B cell (primary cell): ENCODE measurements around the gene PRR35. TPM values are rescaled to one million over a fixed set of nuclear protein-coding genes. Genes with fewer than 3 reads are reported as not detected.

Experiments
- ATAC-seq: fragments of 200-7000 bp; cut with Tn5 transposase; one replicate; pipeline ENCODE4 v1.10.0; 2021; ENCODE audit warnings: low read depth, mild to moderate bottlenecking, moderate number of reproducible peaks, moderate library complexity
- CTCF ChIA-PET: fragments of 350-600 bp; sonication (Branson Sonifier 250); formaldehyde crosslinking; loops from one replicate; lab custom pipeline; 2021; ENCODE audit warnings: antibody characterized with exemption, inconsistent platforms; lab: Charles Lee
- POLR2A ChIA-PET: fragments of 350-600 bp; sonication (Branson Sonifier 250); formaldehyde crosslinking; loops from one replicate; lab custom pipeline; 2021; ENCODE audit warnings: antibody characterized with exemption; lab: Charles Lee
- DNase-seq: peaks from one replicate; pipeline ENCODE4 v3.0.0; 2013
- H2AFZ ChIP-seq: 2 replicates; pipeline ENCODE4 v1.6.1; 2012; ENCODE audit warnings: mild to moderate bottlenecking, low read depth, low read length; ENCODE audit not compliant: insufficient read depth, poor library complexity, severe bottlenecking
- H3K27ac ChIP-seq, 2 donors: 1 replicate in 1 of 2; 2 replicates in 1 of 2; pipeline ENCODE4 v1.5.1; 2012 to 2013; ENCODE audit warnings: low read length in 2 of 2, mild to moderate bottlenecking in 2 of 2, moderate library complexity in 1 of 2
- H3K27me3 ChIP-seq, 4 experiments: fragments of 200-600 bp in 1 of 4; sonication (generic) in 1 of 4; replicated peaks in 1 of 4; 1 replicate in 2 of 4; 2 replicates in 2 of 4; pipeline versions ENCODE4 v1.6.1 to v1.7.0; 2013 to 2016; ENCODE audit warnings: low read length in 3 of 4, mild to moderate bottlenecking in 2 of 4, mixed read lengths in 1 of 4, moderate library complexity in 1 of 4; ENCODE audit not compliant: insufficient read depth in 4 of 4, control insufficient read depth in 3 of 4; ENCODE audit errors: control extremely low read depth in 1 of 4
- H3K36me3 ChIP-seq, 2 experiments: replicated peaks in 1 of 2; 1 replicate in 1 of 2; 2 replicates in 1 of 2; pipeline versions ENCODE4 v1.6.1 to v1.7.1; 2013; ENCODE audit warnings: low read length in 1 of 2; ENCODE audit not compliant: insufficient read depth in 2 of 2, control insufficient read depth in 1 of 2; ENCODE audit errors: control extremely low read depth in 1 of 2, extremely low read depth in 1 of 2
- H3K4me1 ChIP-seq, 2 donors: fragments of 200-600 bp in 1 of 2; sonication (generic) in 1 of 2; 1 replicate in 1 of 2; 2 replicates in 1 of 2; pipeline versions ENCODE4 v1.5.1 to v1.6.1; 2013 to 2017; ENCODE audit warnings: low read length in 2 of 2; ENCODE audit not compliant: control insufficient read depth in 2 of 2, insufficient read depth in 2 of 2
- H3K4me2 ChIP-seq: replicated peaks from 2 replicates; pipeline ENCODE3; 2012; ENCODE audit warnings: mild to moderate bottlenecking, low read depth, low read length; ENCODE audit not compliant: poor library complexity, severe bottlenecking
- H3K4me3 ChIP-seq, 5 experiments: fragments of 200-600 bp in 1 of 5; sonication (generic) in 1 of 5; 1 replicate in 3 of 5; 2 replicates in 2 of 5; pipeline versions ENCODE4 v1.5.1 to v1.7.0; 2011 to 2016; ENCODE audit warnings: low read length in 4 of 5, mild to moderate bottlenecking in 4 of 5, low read depth in 2 of 5, control low read depth in 1 of 5, moderate library complexity in 1 of 5; ENCODE audit not compliant: insufficient read depth in 1 of 5; ENCODE audit errors: control extremely low read depth in 1 of 5, extremely low read depth in 1 of 5
- H3K79me2 ChIP-seq: fragments of 200-600 bp; sonication (generic); one replicate; pipeline ENCODE4 v1.6.0; 2016; ENCODE audit warnings: low read length; ENCODE audit not compliant: control insufficient read depth, insufficient read depth
- H3K9ac ChIP-seq: fragments of 200-600 bp; sonication (generic); 2 replicates; pipeline ENCODE4 v1.6.1; 2017; ENCODE audit warnings: mild to moderate bottlenecking, low read length, moderate library complexity
- H3K9me3 ChIP-seq, 3 donors: one replicate each; pipeline versions ENCODE4 v1.6.1 to v1.7.1; 2013; ENCODE audit warnings: low read length in 2 of 3; ENCODE audit not compliant: control insufficient read depth in 2 of 3, insufficient read depth in 1 of 3; ENCODE audit errors: control extremely low read depth in 1 of 3
- H4K20me1 ChIP-seq: 2 replicates; pipeline ENCODE4 v1.6.0; 2012; ENCODE audit warnings: mild to moderate bottlenecking, low read length; ENCODE audit not compliant: insufficient read depth, control insufficient read depth, poor library complexity, severe bottlenecking
- H3K27ac Mint-ChIP-seq: one replicate; pipeline ENCODE4 v1.8.0; 2021; ENCODE audit warnings: mixed read lengths
- H3K27me3 Mint-ChIP-seq: one replicate; pipeline ENCODE4 v1.8.0; 2021; ENCODE audit warnings: mixed read lengths
- H3K4me1 Mint-ChIP-seq: one replicate; pipeline ENCODE4 v1.8.0; 2021; ENCODE audit warnings: mixed read lengths
- H3K4me3 Mint-ChIP-seq: one replicate; pipeline ENCODE4 v1.8.0; 2021; ENCODE audit warnings: mixed read lengths
- H3K9me3 Mint-ChIP-seq: one replicate; pipeline ENCODE4 v1.8.0; 2022; ENCODE audit warnings: mixed read lengths; ENCODE audit not compliant: insufficient read depth
- EZH2 ChIP-seq: IDR thresholded peaks from 2 replicates; pipeline ENCODE4 v1.6.1; 2012; ENCODE audit warnings: borderline replicate concordance, low read depth, mild to moderate bottlenecking, moderate library complexity, low read length; ENCODE audit not compliant: insufficient read depth, poor library complexity, severe bottlenecking
- WGBS: methylation state at CpG from one replicate; pipeline ENCODE4 v1.1.5; 2013; ENCODE audit warnings: missing lambda C conversion rate; ENCODE audit not compliant: insufficient coverage; 5-methylcytosine and 5-hydroxymethylcytosine counted together
- intact Hi-C: fragments of 100-400 bp; cut with micrococcal nuclease; formaldehyde crosslinking; loops from one replicate; pipeline ENCODE4 v1.10.0; 2022
- polyA plus RNA-seq: library from polyadenylated mRNA; depleted of rRNA; stranded (reverse); fragments of >200 nt; gene quantifications from 2 replicates; pipeline ENCODE4 v1.2.3, GENCODE V29; 2012
- total RNA-seq, 2 donors: library from RNA; stranded (reverse); fragments of 120-200 nt in 1 of 2; gene quantifications; 1 replicate in 1 of 2; 2 replicates in 1 of 2; pipeline versions ENCODE4 v1.2.3 to v1.2.4, GENCODE V29; 2013 to 2022
- TF ChIP-seq, protein P1 (sequence below): fragments of 200-600 bp; IDR thresholded peaks from one replicate; pipeline ENCODE4 v1.8.0; 2022; ENCODE audit warnings: antibody characterized with exemption, mild to moderate bottlenecking

The PRR35 gene
- total and polyA plus RNA-seq, 2 donors (not counting 1 experiment from before 2014, with no cell fraction given): not detected

DNA sequence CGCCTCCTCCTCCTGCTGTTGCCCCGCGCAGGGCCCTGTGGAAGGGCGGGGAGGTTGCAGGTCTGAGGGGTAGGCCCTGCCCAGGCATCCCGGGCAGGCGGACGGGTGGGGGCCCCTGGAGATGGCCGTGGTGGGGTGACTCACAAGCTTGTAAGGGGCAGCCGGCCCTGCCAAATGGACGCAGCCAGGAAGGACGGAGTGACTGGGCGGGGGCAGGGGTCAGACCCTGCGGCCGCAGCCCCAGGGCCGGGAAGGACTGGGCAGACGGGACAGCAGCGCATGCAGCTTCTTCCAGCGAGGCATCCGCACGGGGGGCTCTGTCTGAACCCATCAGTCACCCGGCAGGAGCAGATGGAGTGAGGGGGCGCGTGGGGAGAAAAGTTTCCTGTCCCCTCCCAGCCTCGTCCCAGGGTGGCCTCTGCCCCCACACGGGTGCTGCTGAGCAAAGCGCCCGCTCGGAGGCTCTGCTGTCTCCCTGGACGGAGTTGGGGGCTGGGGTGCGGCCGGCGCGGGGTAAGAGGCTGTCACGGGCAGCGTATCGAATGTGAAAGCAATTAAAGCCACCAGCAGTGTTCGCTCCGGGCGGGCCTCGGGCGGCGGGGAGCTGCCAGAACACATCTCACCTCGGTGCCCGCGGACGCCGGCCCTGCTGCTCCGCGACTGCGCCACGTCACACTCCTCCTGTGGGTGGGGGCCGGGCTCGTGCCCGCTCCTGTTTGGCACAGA is 5.4 kb upstream of the PRR35 start:
- ChIA-PET CTCF (no interaction called here), POLR2A (no interaction called here)
- DNase-seq: no peak
- H3K4me3 ChIP-seq: no peak overlapping the region
- H4K20me1 ChIP-seq: no peaks in the 10 kb centered on the region
- ATAC-seq: no peak
- H3K4me1 ChIP-seq: peaks cover 3 to 6% of the 10 kb centered on the region in 2 donors
- Mint-ChIP-seq H3K27ac (no peak overlapping the region), H3K4me1 (no peaks in the 10 kb centered on the region), H3K27me3 (peaks cover 4% of the 10 kb centered on the region), H3K4me3 (no peak overlapping the region), H3K9me3 (no peaks in the 10 kb centered on the region)
- H3K36me3 ChIP-seq: peaks cover 0 to 5% of the 10 kb centered on the region in 2 experiments
- H3K79me2 ChIP-seq: no peaks in the 10 kb centered on the region
- H3K27ac ChIP-seq: no peak overlapping the region
- TF ChIP-seq EZH2: no peak
- H3K4me2 ChIP-seq: no peak overlapping the region
- WGBS: 92% methylated on average over 54 of the region's 54 CpGs
- H3K9me3 ChIP-seq: peaks cover 0 to 7% (median 0%) of the 10 kb centered on the region in 3 donors
- H3K9ac ChIP-seq: no peak overlapping the region
- intact Hi-C loops: no loop called here
- no peak overlapping the region for H2AFZ ChIP-seq
- H3K27me3 ChIP-seq: peaks cover 0 to 21% (median 6%) of the 10 kb centered on the region in 4 experiments

- no peak overlapping the region for H3K9ac ChIP-seq
These were observed 4.4 kb upstream of the PRR35 start for GRCh38 chr16:555528-556473.

More at GRCh38 chr16:555528-556473, 4.4 kb upstream of the PRR35 start:
- no peak overlapping the region for H3K27ac ChIP-seq
- H3K9me3 Mint-ChIP-seq: no peaks in the 10 kb centered on the region
- no peaks in the 10 kb centered on the region for H3K4me1 Mint-ChIP-seq
- H2AFZ ChIP-seq: no peak overlapping the region
- ChIA-PET POLR2A (no interaction called here), CTCF (no interaction called here)
- 90% methylated on average over 21 of the region's 32 CpGs for WGBS
- H3K27ac Mint-ChIP-seq: no peak overlapping the region
- no peaks in the 10 kb centered on the region for H4K20me1 ChIP-seq
- H3K79me2 ChIP-seq: no peaks in the 10 kb centered on the region
- no peak for TF ChIP-seq EZH2
- TF ChIP-seq, protein P1, sequence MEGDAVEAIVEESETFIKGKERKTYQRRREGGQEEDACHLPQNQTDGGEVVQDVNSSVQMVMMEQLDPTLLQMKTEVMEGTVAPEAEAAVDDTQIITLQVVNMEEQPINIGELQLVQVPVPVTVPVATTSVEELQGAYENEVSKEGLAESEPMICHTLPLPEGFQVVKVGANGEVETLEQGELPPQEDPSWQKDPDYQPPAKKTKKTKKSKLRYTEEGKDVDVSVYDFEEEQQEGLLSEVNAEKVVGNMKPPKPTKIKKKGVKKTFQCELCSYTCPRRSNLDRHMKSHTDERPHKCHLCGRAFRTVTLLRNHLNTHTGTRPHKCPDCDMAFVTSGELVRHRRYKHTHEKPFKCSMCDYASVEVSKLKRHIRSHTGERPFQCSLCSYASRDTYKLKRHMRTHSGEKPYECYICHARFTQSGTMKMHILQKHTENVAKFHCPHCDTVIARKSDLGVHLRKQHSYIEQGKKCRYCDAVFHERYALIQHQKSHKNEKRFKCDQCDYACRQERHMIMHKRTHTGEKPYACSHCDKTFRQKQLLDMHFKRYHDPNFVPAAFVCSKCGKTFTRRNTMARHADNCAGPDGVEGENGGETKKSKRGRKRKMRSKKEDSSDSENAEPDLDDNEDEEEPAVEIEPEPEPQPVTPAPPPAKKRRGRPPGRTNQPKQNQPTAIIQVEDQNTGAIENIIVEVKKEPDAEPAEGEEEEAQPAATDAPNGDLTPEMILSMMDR: no peak
- peaks cover 0 to 21% (median 6%) of the 10 kb centered on the region in 4 experiments for H3K27me3 ChIP-seq
- H3K27me3 Mint-ChIP-seq: peaks cover 4% of the 10 kb centered on the region
- no peak for DNase-seq
- no peak overlapping the region for H3K4me2 ChIP-seq
- intact Hi-C loops: no loop called here
- H3K4me3 ChIP-seq: no peak overlapping the region
- no peak overlapping the region for H3K4me3 Mint-ChIP-seq
- ATAC-seq: no peak
- H3K9me3 ChIP-seq: peaks cover 0 to 7% (median 0%) of the 10 kb centered on the region in 3 donors
- peaks cover 3 to 6% of the 10 kb centered on the region in 2 donors for H3K4me1 ChIP-seq
- H3K36me3 ChIP-seq: peaks cover 0 to 4% of the 10 kb centered on the region in 2 experiments
